GM18505 (cell line): ENCODE results near the gene DCTN4.
"Not testable (repeated sequence)": the region's sequence is repeated elsewhere in the genome, so short reads cannot be mapped to it uniquely, and the experiment has no call there.

ENCODE experiments used
- ATAC-seq: cut with Tn5 transposase; IDR thresholded peaks from one replicate; pipeline ENCODE4 v1.9.1; 2021; ENCODE audit not compliant: unreplicated experiment
- POLR2A ChIP-seq: IDR thresholded peaks from 4 replicates; pipeline ENCODE4 v1.6.1; 2011; ENCODE audit warnings: borderline replicate concordance; ENCODE audit not compliant: insufficient read depth, insufficient read length; ENCODE audit errors: extremely low read depth

Gene DCTN4

GRCh38 chr5:150765799-150766169, 7.0 kb upstream of the DCTN4 start:
- no peak for ATAC-seq

GRCh38 chr5:150765011-150765798, 6.4 kb upstream of the DCTN4 start:
- ATAC-seq: no peak

More at GRCh38 chr5:150765799-150766169, 7.0 kb upstream of the DCTN4 start:
- TF ChIP-seq POLR2A: no peak

GRCh38 chr5:150764530-150764929, 5.7 kb upstream of the DCTN4 start:
- no peak for ATAC-seq
- no peak for TF ChIP-seq POLR2A

More at GRCh38 chr5:150765011-150765798, 6.4 kb upstream of the DCTN4 start:
- no peak for TF ChIP-seq POLR2A

- TF ChIP-seq POLR2A: no peak
- no peak for ATAC-seq
Measured at GRCh38 chr5:150763023-150763769, 4.4 kb upstream of the DCTN4 start.

- TF ChIP-seq POLR2A: no peak
- no peak for ATAC-seq
Measured at GRCh38 chr5:150762211-150762610, 3.4 kb upstream of the DCTN4 start.

GRCh38 chr5:150759334-150759583, 442 bp upstream of the DCTN4 start:
- no peak for TF ChIP-seq POLR2A
- no peak for ATAC-seq

GRCh38 chr5:150758203-150758530, 650 bp downstream of the DCTN4 start:
- ATAC-seq: peak; percentile 13
- TF ChIP-seq POLR2A: no peak

GRCh38 chr5:150757087-150757649, 1.6 kb downstream of the DCTN4 start:
- TF ChIP-seq POLR2A: no peak
- no peak for ATAC-seq

- ATAC-seq: no peak
- no peak for TF ChIP-seq POLR2A
Measured at GRCh38 chr5:150753863-150754262, 5.0 kb downstream of the DCTN4 start.

- no peak for TF ChIP-seq POLR2A
- no peak for ATAC-seq
Measured at GRCh38 chr5:150753463-150753862, 5.4 kb downstream of the DCTN4 start.

- no peak for ATAC-seq
- TF ChIP-seq POLR2A: no peak
Measured at GRCh38 chr5:150751096-150751891, 7.5 kb downstream of the DCTN4 start.

- ATAC-seq: no peak
- TF ChIP-seq POLR2A: no peak
Measured at GRCh38 chr5:150750469-150750868, 8.3 kb downstream of the DCTN4 start.

GRCh38 chr5:150743142-150743488, 15.7 kb downstream of the DCTN4 start:
- not testable (repeated sequence) for ATAC-seq

GRCh38 chr5:150742455-150743141, 16.2 kb downstream of the DCTN4 start:
- ATAC-seq: not testable (repeated sequence)
